Activated gamma-delta T cell (primary cell): ENCODE results near the gene CCR2.
"Not testable (repeated sequence)": the region's sequence is repeated elsewhere in the genome, so short reads cannot be mapped to it uniquely, and the experiment has no call there.

Experiments used
- DNase-seq: peaks from one replicate; lab custom pipeline; 2025; lab: John Stamatoyannopoulos, UW
- total RNA-seq, 2 donors: gene quantifications; one replicate each; lab custom pipeline; 2026; lab: John Stamatoyannopoulos, UW

The CCR2 gene
- 21.8 to 24.0 reads per million in 2 donors for total RNA-seq

DNA sequence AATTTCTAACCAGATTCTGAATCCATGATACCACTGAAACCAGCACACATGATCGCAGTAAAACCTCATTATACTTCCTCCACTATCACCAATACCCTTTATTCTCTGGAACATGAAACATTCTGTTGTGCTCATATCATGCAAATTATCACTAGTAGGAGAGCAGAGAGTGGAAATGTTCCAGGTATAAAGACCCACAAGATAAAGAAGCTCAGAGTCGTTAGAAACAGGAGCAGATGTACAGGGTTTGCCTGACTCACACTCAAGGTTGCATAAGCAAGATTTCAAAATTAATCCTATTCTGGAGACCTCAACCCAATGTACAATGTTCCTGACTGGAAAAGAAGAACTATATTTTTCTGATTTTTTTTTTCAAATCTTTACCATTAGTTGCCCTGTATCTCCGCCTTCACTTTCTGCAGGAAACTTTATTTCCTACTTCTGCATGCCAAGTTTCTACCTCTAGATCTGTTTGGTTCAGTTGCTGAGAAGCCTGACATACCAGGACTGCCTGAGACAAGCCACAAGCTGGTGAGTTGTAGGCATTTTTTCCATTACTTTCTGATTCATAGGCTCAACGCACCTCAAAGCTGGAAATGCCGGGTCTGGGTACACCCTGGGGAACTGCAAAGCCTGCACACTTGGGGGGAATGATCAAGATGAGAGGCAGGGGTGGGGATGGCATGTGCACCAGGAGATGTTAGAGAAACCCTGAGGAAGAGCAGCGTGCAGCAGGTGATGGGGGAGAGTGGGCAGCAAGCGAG is at the start of gene CCR2:
CCR2 (plus strand) TSS at position 465 of the 764 bp plus-strand sequence. CDS start 3,417 bp downstream, outside the sequence.
- DNase-seq = no peak

DNA sequence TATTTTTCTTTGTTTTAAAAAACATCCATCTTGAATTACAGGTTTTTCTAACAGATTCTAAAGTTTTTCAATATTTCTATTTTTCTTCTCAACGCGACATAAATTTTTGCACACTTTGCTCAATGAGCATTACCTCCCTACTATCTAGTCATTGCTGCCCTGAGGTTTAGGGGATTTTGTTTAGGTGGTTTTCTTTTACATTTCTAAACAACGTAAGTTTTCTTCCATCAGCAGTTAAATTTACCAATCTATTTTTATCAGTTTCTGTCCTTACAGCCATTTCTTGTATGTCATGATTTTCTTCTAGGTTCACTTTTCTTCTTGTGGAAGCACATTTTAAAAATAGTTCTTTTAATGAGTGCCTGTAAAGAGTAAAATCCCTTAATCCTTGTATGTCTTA is 49.2 kb upstream of the CCR2 start:
- no peak for DNase-seq

DNA sequence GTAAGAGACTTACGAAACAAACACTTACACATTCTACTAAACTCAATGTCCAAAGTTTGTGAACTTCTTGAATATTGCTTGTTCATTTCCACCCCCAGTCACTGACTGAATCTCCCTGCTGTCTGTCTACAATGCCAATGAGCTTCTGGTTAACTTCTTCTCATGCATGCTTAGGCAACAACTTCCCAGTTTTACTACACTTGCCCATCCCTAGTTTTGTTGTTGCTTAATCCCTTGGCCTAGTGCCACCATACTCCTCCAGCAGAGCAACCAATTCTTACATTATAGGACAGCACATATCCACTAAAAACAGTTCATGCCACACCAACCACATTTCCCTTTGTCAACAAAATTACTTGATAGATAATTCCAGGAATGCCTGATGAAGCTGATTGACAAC is 40.9 kb upstream of the CCR2 start:
- DNase-seq = no peak

DNA sequence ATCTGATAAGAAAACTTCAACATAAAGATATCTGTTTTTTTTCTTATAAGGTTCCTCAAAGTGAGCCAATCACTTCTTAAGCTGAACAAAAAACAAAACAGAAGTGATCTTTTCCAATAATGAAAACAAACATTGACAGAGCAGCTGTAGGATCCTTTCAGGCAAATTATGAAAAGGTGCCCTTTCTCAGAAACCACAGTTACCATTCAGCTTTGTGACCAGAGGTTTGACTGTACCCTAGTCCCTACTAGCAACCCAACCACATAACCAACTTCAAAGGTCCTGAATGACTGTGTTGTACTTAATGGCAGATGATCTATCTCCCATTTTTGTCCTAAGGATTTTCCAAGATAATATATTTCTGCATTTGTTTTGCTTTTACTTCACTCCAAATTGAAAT is 39.4 kb upstream of the CCR2 start:
- DNase-seq = no peak

DNA sequence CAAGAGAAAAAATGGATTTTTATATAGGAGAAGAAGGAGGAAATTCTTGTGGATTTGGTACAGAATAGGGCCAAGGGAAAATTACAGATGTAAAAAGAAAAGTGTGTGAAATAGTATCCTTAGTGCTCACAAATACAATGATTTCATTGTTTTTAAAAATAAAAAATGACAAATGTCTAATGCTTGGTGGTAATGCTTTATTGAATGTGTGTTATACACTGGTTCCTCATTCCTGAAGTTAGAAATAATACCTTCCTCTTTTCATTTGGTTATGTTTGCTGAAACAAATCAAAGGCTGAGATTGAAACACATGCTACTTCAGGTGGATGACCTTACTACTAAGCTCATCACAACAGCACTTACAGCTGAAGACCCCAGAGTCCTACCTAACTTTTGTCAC is 37.7 kb upstream of the CCR2 start:
- no peak for DNase-seq

DNA sequence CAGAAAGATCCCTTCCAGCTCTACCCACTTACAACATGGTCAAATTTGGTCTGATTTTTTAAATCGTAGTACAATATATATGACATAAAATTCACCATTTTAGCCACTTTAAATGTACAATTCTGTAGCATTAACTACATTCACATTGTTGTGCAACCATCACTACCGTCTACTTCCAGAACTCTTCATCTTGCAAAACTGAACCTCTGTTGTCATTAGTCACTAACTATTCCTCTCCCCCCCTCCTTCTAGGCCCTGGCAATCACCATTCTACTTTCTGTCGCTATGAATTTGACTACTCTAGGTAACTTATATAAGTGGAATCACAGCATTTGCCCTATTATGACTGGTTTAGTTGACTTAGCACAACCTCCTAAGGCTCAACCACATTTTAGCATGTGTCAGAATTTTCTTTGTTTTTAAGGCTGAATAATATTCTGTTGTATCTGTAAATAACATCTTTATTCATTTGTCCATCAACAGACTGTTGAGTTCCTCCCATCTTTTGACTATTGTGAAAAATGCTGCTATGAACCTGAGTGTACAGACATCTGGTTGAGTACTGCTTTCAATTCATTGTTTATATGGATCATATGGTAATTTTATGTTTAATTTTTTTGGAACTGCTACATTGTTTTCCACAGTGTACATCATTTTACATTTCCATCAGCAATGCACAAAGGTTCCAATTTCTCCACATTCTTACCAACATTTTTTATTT is 35.5 kb upstream of the CCR2 start:
- DNase-seq = no peak

DNA sequence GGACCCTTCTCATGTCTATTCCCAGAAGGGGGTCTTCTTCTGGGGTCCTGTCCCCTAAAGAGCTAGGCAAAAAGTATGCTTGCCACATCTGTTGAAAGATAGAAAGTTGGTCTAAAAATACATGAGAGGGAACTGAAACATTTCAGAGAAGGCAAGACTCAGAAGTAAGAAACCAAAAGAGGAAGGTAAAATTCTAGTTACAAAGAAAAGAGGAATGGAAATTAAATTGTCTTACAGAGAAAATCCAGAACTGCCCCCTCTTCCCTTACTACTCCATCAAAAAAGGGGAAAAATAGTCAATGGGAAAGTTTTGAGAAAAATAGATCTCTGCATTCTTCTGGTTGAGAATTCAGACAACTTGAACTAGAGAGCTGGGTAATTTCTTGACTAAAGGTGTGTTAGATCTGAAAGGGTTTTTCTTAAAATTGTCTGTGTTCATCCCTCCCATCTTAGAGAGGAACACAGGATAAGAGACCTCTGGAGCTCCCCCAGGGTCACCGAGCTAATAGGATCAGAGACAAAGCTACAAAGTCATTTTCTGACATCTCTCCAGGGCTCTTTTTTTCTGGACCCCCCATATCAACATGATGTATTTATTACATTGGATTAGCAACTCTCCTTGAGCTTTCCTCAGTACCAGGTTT is 32.3 kb upstream of the CCR2 start:
- DNase-seq = no peak

DNA sequence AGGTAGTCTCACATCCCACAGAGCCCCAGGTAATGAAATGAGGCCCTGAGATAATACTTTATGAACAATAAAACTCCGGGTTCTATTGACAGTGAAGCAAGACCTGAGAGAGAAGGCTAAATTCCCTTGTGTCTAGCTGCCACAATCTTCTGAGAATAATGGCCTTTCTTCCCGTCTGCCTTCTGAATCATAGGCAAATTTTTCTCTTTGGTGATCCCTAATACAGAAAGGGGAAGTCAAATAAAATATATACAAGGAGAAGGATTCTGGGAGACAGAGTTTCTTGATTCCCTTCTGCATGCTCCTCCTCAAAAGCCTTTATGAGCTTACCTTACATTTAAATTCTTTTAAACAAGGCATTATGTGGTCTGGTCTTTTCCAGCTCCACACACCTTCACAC is 29.9 kb upstream of the CCR2 start:
- DNase-seq = no peak

DNA sequence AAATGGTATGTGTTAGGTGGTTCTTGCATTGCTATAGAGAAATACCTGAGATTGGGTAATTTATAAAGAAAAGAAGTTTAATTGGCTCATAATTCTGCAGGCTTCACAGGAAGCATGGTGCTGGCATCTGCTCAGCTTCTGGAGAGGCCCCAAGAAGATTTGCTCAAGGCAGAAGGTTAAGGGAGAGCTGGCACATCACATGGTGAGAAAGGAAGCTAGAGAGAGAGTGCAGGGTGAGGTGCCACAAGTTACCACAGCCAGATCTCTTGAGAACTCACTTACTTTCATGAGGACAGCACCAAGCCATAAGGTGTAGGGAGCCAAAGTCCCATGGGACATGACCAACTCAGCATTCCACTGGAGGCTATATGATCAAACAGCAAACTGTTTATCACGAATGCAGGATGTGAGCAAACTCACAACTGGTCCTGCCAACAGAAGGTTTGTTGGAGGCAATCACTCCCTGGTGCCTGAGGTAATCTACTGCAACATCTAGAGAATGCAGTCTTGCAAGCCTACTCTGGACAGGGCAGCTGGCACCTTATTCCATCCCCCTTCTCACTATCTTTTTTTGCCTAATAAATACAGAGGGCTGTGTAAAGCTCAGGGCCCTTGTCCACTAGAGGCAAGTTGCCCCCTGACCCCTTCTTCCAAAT is 28.1 kb upstream of the CCR2 start:
- DNase-seq = no peak

DNA sequence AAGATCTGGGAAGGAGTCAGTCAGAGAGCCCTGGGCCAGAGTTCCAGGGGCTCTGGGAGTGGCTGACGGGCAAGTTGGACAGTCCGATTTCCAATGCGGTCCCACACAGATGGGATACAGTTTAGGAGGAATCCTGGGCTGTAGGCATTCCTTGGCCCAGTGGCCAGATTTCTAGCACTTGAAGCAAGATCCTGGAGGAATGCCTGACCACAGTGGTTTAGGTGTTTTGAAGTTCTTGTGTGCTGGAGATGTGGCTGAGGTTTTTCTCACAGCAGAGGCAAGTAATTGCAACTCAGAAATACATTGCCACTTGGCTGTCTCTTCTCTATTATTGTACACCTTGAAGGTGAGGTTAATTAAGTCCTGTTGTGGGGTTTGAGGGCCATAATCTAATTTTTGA is 23.2 kb upstream of the CCR2 start:
- DNase-seq = not testable (repeated sequence)

DNA sequence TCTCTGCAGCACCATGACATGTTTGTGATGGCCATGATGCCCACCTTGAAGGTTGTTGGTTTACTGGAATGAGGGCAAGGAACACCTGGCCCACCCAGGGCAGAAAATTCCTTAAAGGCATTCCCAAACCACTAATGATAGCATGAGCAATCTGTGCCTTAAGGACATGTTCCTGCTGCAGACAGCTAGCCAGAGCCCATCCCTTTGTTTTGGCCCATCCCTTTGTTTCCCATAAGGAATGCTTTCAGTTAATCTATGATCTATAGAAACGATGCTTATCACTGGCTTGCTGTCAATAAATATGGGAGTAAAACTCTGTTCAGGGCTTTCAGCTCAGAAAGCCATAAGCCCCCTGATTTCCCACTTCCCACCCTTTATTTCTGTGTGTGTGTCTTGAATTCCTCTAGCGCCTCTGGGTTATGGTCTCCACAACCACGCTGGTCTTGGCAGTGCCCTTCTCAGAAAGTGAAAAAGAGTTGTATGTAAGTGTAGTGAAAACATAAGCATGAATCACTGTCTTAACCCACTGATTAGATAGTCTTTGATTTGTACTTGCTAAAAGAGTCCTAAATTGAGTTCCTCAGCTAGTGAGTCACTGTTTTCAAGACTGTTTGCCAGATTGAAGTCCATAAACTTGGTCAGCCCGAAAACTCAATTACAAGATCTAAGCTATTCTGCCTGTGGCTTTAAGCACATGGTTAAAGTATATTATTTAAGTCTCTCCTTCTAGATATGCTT is 19.0 kb upstream of the CCR2 start:
- DNase-seq = no peak

DNA sequence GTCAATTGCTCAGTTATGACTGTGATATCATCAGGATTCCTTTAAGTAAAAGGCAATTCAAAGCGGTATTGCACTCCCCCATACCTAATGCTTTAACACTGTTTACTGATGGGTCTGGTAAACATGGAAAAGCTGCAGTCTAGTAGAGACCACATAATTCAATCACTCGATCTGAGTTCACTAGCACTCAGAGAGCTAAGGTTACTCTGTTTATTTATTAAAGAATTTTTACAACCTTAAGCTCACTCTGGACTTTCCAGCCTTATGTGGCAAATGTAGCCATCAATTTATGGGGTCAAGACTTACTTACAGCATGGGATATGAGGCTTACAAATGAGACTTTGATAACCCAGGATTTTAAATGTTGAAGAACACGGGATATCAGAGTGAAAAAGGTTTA is 18.4 kb upstream of the CCR2 start:
- DNase-seq = no peak

DNA sequence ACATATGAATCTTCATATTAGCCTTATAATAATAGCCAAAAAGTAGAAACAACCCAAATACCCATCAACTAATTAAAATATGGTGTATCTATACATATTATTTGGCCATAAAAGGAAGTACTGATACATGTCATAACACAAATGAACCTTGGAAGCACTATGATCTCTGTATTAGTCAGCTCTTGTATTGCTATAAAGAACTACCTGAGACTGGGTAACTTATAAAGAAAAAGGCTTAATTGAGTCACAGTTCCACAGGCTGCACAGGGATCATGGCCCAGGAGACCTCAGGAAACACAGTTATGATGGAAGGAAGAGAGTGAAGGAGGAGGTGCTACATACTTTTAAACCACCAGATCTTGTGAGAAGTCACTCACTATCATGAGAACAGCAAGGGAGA is 16.0 kb upstream of the CCR2 start:
- DNase-seq = no peak

DNA sequence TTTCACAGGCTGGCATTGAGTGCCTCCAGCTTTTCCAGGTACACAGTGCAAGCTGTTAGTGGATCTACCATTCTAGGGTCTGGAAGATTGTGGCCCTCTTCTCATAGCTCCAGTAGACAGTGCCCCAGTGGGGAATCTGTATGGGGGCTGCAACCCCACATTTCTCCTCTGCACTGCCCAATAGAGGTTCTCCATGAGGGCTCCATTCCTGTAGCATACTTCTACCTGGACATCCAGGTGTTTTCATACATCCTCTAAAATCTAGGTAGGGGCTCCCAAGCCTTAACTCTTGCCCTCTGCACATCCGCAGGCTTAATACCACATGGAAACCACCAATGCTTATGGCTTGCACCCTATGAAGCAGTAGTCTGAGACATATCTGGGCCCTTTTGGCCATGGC is 15.1 kb upstream of the CCR2 start:
- no peak for DNase-seq

DNA sequence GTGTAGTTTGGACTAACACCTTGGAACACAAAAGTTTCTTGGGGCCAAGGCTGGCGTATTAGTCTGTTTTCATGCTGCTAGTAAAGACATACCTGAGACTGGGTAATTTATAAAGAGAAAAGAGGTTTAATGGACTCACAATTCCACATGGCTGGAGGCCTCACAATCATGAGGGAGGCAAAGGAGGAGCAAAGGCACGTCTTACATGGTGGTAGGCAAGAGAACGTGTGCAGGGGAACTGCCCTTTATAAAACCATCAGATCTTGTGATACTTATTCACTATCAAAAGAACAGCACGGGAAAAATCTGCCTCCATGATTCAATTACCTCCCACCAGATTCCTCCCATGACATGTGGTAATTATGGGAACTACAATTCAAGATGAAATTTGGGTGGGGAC is 9.4 kb upstream of the CCR2 start:
- no peak for DNase-seq

DNA sequence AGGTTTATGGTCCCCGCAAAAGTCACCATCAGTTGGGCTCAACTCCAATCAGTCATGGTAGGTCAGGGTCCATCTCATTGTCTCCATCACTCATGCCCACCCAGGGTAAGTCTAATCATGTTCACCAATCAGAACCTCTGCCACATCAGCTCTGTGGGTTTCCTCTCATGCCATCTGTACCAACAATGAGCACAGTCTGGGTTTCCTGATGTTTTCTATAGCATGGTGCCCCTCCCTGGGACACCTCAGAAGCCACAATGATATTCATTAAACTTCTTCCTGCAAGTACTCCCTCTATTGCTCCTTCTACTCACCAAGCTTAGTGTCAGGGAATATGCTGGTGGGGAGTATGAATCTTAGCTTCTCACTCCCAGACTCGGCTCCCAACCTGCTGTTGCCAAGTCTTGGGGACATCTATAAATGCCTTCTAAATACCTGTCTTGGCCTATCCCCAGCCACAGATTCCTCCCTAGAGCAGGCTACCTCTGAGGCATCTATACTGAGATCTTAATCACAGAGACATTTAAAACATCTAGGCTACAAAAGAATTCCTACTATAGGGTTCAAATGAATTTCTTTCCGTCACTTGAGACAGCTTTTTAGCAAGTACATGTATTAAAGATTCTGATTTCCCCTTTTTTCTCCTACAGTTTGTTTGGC is 5.0 kb upstream of the CCR2 start:
- DNase-seq = no peak

DNA sequence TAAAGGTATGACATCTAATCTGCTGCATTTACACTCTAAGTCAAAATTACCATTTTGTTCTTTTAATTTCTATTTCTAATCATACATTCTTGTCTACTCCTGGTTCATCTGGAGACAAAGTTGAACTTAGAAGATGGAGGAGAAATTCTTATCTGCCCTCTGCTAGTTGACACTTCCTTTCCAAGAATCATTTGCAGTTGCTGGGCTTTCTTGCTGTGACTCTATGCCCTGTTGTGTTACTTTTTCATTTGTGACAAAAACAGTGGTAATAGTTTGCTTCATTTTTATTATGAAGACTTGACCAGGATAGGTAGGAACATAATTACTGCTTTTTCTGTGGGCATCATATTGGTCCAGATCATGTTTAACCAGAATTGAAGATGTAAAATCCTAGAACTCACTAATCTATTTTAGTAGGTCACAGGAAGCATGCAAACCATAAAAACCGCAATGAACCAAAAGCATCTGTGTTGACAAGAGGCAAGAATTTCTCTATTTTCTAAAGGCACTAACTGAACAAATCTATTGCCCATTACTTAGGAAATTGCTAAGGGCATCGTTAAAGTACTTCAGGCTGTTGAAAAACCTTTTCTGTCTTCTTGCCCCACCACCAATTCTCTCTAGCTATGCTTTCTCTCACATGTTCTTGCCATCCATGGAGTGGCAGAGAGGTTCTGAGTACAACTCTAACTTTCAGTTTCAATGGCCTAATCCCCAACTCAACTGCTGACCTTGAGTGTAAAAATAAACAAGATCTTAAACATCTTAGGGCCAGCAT is 4.2 kb upstream of the CCR2 start:
- DNase-seq = no peak

DNA sequence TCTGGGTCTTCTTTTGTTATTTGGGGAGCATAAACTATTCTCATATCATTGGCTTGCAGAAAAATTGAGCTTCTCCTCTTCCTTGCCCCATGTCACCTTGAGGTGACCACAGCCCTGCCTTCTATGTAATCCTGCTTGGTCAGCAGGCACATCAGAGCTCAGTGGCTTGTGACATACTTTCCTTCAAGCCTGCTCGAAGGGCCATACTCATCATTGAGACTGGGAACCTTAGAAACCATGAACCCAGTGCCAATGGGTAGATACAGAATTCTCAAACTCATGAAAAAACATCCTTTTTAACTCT is 3.7 kb upstream of the CCR2 start:
- DNase-seq = no peak

DNA sequence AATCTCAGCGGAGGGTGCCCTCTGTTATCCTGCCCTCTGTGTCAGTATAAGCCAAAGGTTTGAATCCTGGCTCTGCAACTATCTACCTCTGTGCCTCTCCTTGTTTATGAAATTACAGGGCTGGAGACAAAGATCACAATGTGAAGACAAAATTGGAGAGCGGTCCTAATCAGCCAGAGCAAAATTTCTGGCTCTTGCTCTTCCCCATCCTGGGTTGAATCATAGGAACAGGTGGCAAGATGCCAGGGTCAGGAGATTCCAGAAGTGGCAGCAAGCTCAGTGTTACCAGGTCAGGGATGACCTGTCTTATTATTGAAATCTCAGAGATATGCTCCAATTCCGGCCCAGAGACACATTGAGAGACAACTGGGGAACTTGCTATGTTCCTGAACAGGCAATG is 2.3 kb upstream of the CCR2 start:
- DNase-seq = no peak

DNA sequence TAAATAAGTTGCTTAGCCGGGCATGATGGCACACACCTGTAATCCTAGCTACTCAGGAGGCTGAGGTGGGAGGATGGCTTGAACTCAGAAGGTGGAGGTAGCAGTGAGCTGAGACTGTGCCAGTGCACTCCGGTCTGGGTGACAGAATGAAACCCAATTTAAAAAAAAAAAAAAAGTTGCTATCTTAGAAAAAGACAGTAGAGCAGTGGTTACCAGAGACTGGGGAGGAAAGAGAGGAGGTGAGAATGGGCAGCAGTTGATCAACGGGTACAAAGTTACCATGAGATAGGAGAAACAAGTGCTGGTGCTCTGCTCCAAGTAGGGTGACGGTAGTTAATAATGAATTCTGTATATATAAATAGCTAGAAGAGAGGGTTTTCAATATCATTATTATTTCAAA is 821 bp upstream of the CCR2 start:
- no peak for DNase-seq

DNA sequence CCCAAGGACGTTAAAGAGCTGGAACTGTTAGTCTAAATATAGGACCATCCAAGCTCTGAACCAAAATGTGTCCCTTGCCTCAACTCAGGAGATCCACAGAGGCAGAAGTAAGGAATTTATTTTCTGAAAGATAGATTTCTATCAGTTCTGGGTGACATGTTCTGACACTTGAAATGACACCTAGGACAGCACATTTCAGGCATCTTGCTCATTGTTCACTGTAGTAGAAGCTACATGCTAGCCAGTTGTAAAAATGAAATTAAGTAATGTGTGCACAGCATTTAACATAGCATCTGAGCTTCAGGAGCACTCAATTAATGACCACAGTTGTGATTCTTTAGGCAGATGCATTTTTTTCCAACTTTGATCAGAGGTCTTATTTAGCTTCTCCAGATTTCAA is 567 bp downstream of the CCR2 start:
- no peak for DNase-seq
